ENCODE results near the gene SIRT7.

The SIRT7 gene

DNA sequence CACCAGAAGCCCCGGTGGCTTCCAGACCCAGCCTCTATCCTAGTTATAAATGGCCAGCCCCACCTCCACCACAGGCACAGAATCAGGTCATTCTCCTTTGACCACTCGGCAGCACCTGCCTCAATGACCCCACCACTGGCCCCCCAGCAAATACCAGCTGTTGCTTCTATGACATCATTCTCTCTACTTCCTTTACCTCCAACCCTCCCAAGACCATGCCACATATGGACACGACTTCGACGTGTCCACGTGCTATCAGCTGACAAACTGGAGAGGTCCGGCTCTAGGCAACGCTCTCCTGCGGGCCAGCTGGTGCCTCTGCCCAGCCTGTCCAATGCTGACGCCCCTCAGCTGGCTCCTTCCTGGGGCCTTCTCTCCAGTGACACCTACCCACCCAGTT is 32.5 kb downstream of the SIRT7 start:
- DNase-seq, result no peak

DNA sequence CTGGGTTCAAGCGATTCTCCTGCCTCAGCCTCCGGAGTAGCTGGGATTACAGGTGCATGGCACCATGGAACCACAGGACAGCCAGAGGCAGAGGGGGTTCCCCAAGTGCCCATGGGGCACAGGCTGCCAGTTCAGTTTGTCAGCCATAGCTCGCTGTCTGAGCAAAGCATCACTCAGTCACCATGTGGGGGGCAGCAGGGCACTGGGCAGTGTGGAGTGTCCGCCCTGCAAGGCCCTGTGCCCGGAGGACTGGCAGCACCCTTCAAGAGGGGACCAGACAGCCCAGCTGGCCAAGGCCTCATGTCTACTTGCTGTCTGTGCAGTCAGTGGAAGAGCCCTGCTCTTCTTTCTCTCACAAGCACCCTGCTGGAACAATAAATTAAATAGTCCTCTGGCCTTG is 33.0 kb downstream of the SIRT7 start:
- no peak for DNase-seq

DNA sequence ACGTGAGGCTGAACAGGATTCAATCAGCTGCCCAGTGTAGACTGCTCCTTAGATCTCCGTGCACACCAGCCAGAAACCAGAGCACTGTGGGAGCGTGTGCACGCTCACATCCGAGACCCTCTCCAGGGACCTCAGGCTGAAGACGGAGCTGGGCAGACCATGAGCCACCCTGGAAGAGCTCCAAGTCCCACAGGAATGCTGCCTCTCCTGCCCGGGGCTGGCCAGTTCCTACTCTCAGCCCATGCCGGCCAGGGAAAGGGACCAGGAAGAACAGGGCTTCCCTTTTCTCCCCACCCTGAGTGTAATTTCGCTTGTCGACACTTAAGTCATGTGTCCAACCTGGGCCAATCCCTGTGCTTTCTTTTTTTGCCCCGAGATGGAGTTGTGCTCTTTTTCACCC is 33.5 kb downstream of the SIRT7 start:
- no peak for DNase-seq

DNA sequence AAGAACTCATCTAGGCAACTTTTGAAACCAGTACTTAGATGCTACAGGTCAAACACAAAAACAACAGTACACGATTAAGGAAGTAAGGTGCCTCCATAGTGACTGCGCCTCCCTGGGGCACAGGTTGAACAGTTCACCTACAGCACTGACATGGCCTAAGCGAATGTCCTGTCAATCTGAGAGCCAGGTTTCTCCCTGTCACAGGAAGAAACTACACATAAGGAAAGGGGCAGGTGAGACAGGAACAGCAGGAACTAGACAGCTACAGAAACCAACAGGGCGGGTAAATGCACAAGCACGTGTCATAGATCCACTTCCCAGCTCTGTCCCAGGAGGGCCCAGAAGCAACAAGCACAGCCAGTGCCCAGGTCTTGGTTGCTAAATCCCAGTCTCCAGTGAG is 38.9 kb downstream of the SIRT7 start:
- no peak for DNase-seq

DNA sequence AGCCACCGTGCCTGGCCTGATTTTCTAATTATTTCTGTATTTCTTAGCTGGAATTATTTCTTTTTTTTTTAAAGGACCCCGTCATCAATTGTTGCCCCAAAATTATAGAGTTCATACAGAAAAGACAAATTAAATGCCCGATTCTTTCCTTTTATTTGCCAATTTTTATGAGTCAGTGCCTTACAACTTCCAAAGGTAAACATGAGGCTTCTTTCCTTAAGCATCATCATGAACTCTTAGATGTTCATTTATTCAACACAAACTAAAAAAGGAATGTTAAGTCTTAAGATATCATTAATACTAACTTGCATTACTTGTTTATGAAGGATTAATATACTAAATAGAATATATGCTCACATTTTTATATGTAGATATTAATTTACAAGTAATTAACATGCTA is 39.7 kb downstream of the SIRT7 start:
- no peak for DNase-seq

DNA sequence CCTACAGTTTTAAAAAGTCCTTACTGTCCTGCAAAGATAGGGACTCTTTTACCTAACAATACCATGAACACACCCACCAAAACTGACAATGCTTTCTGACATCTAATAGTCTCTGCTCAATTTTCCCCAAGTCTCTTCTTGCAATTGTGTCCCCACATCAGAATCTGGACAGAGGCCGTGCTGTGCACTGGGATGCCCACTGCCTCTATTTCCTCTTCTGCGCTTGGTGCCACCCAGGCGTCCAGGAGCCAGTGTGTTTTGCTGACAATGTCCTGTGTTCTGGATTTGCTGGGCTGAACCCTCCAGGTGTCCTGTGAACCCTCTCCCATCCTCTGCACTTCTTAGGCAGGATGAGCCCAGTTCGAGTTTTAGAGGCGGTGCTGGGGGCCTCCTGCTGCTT is 40.4 kb downstream of the SIRT7 start:
- no peak for DNase-seq

DNA sequence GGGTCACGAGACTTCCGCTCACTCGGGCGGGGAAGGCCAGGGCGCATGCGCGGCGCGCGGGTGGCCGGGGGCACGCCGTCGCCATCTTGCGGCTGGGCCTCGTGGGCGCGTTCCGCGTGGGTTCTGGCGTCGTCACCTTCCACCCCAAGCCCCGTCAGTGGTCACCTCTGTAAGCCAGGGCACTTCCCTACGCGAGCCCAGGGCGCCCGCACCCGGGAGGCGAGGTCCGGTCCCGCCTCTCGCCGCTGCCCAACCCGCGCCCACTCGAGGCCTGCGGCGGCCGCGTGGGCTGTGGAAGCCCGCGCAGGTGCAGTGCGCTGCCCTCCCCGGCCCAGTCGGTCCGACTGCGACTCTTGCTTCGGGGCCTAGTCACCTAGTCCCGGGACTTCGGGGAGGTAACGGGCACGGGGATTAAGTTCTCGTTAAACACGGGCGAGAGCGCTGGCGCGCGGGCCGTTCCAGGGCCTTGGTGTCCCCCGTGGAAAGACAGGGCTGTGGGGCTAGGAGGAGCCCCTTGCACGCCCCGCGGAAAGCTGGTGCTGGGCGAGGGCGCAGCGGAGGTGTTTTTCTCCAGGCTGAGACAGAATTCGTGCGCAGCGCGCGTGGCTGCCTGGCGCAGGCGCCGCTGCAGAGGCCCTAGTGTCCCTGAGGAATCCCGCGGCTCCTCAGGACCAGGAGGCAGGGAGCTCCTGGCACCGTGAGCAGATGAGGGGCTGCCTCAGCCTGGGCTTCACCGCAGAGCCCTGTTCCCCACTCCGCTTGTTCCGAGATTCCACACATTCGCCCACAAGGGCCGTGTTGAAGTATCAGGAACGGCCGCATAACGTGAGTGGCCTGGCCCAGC is 46.4 kb downstream of the SIRT7 start:
- peak; percentile 96 for DNase-seq

DNA sequence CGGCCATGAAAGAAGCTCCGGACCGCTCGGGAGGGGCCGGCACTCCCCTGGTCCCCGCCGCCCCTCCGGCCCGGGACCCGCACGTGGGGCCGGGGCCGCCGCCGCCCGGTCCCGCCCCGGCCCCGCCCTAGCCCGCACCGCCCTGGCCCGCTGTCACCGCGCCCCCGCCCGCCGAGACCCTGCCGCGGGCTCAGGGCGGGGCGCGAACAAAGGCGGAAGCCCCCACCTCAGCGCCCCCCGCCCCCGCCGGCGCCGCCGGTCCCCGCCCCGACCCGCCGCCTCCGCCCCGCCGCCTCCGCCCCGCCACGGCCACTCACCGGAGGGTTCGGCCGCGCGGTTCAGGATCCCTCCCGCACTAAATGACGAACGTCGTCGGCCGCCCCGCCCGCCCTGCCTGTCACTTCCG is 47.0 kb downstream of the SIRT7 start, which contains the start of gene ARHGDIA:
TSS of gene ARHGDIA (minus strand) at position 357 of the 406 bp plus-strand sequence. CDS start 1,407 bp downstream, outside the sequence.
- no peak for DNase-seq

DNA sequence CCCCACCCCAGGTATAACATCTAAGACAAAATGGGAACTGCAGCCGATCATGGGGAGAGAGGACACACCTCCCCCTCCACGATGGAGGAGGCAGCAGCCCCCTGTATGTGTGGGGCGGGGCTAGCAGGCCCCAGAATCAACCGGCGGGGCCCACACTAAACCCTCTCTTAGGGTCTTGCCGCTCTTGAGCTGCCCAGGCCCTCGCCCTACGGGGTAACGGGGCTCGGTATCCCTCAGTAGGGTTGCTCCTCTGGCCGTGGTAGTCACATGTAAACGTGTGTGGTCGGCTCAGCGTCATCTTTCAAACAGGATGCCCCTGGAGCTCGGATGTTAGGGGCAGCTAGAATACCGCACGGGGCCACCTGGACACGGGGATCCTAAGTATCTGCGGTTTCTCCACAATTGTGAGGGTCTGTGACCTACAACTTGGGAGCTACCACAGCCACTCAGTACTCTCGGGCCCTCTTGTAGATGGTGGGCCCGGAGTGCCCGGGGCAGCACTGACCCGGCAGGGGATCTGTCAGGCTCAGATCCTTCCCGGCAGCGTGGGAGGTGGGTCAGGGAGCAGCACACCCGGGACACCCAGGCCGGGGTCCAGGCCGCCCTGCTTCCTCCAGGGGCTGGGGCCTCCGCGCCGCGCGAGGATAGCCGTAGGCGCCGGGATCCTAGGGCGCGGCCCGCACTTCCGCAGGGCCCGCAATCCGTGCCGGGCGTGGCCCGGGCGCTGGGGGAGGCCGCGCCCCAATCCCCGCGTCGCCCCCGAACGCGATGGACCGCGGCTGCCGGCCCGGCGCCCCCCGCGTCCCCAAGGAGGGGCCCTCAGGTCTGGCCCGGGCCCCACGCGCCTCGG is 47.6 kb downstream of the SIRT7 start:
- DNase-seq, result peak; percentile 46

DNA sequence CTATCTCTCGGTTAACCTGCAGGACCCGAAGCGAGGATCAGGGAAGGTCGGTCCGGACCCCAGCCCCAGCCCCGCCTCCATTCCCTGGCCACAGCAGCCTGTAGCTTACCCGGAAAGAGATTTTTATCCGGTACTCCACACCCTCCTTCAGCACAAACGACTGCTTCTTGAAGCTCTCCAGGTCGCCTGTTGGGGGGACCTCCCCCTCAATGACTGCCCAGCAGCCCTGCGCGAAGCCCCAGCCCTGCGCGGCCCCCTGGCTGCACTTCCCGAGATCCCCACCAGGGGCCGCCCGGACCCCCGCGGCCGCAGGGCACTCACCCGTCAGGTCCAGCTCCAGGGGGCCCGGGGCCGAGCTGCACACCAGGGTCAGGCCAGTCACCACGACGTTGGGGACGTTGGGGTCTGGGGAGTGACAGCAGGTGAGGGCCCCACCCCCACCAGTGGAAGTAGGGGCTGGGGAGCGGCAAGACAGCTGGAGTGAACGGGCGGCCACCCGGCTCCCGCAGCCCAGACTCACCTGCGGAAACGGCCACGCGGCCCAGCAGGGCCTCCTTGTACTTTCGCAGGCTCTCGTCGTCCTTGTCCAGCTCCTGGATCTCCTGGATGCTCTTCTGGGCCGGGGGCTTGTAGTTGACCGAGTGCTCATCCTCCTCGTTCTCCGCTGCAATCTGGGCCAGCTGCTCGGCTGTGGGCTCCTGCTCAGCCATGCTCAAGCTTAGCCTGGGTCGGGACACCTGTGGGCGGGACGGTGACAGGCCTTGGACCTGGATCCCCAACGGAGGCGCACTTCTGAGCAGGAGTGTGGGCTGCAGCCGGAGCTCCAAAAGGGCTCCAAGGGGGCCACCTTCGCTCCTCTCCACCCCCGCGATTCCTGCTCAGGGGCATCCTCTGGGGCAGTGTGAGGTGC is 48.5 kb downstream of the SIRT7 start:
- DNase-seq, result peak; percentile 46

DNA sequence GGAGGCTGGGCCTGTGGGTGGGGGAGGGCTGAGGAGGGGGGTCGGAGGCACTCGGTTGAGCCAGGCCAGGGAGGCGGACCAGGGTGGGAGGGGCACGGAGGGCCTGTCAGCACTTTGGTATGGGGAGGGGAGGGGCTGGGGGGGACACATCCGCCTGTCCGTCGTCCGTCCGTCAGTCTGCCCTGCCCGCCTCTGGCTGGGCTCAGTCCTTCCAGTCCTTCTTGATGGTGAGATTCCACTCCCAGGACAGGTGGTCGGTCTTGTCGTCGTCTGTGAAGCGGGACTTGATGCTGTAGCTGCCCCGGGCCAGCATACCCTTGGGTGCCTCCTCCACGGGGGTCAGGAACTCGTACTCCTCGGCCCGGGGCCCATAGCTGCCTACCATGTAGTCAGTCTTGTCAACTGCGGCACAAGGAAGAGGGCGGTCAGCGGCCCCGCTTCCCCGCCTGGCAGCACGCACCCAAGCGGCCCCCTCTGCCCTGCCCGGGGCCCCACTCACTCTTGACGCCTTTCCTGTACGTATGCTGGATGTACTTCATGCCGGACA is 49.2 kb downstream of the SIRT7 start:
- no peak for DNase-seq

DNA sequence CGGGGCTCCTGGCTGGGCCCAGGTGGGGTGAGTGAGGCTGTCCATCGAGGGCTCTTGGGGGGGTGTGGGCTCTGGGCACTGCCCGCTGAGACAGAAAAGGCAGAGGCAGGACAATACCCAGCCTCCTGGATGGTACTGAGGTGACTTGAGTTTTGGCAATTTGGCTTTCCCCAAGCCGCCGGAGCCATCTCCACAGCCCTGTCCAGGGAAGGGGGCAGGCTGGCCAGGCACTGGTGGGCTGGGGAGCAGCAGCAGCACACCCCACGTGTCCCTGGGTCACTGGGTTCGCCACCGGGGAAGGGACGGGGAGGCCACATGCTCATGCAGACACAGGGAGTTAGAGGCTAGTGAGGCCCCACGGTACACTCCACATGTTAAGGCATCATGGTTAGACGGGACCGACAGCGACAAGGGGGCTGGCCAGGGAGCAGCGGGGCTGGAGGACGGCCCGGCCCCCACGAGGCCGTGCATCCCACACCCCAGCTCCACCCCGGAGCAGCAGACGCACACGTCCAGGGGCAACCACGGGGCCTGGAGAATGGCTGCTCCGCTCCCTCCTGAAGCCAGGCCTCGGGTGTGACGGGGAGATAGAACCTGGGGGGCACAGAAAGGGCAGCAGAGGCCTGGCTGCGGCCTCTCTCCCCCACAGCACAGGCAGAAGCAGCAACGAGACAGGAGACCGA is 49.8 kb downstream of the SIRT7 start:
- DNase-seq, result no peak

DNA sequence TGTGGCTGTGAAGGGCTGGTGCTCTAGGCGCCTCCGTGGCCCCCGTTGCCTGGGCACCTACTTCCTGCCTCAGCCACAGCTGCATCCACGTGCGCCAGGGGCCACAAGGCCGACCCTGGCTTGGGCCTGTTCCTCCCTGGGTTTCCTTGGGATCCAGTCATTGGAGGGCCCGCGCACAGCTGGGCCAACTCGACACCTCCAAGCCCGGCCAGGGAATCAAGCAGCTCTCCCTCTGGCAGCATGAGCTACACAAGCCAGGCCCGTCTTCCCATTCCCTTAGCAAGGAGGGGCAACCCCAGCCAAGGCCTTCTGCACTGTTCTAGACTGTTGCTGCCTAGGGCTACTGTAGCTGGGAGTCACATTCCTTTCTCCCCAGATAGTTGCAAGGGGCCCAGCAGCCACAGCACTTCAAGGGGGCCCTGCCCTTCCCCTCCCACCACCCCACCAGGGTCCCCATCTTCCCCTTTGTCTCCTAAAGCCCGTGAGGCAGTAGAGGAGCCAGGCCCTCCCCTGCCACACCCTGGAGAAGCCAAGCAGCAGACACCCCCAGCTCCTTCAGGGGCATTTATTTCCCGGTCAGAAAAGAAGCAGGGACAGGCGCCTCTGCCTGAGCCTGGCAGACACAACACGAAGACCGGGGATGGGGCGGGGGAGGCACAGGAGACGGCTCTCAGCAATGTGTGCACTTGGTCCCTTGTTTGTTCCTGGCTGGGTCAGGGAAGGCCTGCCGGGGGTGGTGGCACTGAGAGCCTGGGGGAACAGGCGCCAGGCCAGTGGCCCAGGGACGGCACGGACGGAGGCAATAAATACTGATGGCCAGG is 50.6 kb downstream of the SIRT7 start:
- DNase-seq, result no peak

DNA sequence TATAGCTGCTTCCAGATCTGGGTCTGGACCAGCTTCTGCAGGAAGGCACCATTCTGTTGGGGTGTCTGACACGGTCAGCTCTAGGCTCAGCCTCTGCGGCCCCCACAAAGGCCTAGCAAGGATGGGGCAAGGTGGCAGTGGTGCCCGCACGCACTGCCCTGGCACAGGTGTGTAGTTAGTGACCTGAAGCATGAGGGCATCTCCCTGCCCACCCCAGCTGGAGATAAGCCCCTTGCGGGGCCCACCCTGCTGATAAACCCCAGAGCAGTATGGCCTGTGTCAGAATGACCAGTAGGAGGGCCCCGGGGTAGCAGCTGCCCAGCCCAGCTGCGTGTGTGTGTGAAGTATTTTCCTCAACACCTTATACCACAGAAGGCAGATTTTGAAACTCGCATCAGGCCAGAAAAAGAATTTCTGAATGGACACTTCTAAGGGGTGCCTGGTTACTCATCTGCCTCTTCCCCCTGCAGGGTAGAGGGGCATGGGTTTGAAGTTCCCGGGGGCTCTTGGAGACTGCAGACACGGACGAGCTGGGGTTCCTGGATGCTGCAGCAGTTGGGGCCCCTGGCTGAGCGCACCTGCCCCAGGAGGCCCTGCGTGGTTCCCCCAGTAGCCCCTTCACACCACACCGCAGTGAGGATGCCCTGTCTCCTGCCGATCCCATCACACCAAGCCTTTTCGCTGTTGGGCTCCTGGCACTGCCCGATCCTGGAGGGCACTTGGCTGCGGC is 51.4 kb downstream of the SIRT7 start:
- DNase-seq, result no peak

DNA sequence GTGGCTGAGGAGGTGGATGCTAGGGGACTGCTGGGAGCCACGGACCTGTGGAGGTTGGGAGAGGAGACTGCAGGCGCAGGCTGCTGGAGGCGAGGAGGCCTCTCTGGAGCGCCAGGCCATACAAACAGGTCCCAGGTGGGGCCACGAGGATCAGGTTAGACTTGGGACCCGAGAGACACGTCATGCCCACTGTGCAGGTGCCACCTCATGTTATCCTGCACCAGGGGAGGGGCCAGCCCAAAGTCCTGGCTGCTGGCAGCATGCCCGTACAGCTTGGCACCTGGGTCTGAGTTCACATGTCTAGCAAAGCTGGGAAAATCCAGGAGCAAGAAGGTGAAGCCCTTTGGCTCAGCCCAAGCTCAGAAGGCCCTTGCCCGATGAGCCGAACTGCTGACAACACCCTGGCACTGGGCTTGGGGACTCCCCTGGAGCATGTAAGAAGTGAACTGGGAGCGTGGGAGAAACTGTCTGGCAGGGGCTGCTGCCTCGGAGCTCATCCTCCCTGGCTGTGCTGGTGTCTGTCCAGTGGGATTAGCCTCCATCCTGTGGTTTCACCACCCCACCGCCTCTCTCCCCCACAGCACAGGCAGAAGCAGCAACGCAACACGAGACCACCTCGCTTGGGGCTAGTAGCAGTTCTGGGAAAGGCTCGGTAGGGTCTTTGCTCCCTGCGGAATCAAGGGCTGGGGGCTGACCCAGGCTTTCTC is 52.1 kb downstream of the SIRT7 start:
- DNase-seq, result no peak

DNA sequence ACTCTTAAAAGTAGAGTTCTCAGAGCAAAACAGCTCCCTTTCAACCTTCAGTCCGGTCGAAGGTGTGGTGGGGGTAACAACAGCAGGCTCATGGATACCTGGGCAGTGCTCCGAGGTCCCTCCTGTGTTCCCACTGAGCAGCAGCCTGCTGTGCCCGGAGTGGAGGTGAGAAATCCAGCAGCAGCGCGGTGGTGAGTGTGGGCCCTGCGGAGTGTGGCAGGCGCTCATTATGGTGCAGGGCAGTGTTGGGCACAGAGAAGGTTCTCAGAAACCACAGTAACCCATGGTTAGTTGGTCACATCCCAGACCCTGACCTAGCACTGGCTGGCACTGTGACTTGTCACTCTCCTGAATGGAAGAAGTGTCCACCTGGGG is 52.6 kb downstream of the SIRT7 start:
- DNase-seq, result no peak

DNA sequence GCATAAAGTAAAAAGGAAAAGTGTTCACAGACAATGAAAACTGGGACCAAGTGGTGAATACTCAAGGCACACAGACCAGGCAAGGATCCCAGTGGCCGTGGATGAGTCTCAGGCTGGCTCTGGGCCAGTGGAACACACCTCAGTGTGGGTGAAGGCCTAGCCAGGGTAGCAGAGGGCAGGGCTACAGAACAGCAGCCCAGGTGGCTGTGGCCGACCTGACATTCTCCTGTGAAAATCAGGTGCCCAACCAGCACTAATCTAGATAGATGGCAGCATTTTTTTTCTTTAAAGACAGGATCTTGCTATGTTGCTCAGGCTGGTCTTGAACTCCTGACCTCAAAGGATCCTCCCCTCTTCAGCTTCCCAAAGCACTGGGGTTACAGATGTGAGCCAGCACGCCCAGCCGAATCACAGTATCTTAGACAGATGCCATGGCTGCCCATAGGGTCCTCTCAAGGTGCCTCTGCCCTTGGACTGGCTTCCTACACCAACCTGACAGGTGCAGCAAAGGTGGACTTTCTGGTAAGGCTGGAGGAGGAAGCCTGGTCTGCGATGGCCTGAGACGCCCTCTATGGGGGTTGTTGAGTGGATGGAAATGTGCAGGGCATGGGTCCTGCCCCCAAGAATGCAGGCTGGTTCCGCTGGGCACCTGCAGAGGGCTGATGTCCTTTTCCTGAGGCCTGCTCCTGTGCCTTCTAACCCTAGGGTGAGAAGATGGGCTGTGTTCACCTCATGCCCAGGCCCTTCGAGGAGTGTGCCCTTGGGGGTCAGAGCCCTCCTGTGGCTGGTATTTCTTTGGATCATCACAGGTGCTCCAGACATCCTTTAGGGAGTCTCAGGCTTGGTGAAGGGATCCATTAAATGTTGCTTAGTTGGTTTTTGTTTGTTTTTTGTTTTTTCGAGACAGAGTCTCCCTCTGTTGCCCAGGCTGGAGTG is 53.9 kb downstream of the SIRT7 start:
- no peak for DNase-seq

DNA sequence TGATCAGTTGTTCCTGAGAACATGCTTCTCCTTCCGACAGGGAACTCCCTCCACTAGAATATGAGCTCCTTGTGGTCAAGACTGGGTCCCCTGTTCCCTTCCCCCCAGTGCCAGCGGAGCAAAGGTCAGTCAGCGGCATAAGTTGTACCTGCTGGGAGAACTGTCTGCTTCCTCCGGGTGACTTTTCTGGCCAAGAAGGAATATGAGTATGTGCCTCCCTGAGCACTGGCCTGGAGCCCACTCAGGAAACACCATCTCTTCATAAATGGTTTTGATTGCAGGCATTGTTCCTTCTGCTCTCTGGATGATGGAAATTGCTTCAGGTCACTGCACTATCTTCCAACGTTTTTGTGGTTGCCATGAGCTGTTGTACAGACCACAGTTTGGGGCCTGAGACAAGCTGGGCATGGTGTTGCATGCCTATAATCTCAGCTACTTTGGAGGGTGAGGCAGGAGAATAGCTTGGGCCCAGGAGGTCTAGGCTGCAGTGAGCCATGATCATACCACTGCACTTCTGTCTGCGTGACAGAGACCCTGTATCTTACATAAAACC is 54.8 kb downstream of the SIRT7 start:
- DNase-seq, result no peak
